HG02981 (cell line): Measurements from ENCODE around the gene TUBA1A.
"Not testable (repeated sequence)": the region's sequence is repeated elsewhere in the genome, so short reads cannot be mapped to it uniquely, and the experiment has no call there.

Source experiments
- ATAC-seq: cut with Tn5 transposase; IDR thresholded peaks from one replicate; pipeline ENCODE4 v1.9.1; 2021; ENCODE audit warnings: mild to moderate bottlenecking, moderate library complexity; ENCODE audit not compliant: unreplicated experiment

TUBA1A gene

DNA sequence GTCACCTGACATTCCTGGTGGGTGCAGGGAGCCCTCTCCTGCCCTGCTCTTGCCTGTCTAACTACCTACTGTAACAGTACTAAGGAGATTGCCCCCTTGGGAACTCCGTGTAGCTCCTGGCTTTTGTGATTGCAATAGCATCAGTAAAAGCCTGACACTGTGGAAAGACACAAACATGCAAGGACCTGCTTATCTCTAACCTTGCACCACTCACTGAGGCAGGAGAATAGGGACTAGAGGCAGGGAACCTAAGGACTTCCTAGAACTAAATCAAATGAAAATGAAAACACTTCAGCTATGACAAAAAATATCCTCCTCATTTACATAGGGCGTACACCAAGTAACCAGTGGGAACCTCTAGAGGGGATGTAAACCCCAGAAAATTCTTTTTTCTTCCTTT lies 28.5 kb downstream of the TUBA1A start:
- no peak for ATAC-seq

DNA sequence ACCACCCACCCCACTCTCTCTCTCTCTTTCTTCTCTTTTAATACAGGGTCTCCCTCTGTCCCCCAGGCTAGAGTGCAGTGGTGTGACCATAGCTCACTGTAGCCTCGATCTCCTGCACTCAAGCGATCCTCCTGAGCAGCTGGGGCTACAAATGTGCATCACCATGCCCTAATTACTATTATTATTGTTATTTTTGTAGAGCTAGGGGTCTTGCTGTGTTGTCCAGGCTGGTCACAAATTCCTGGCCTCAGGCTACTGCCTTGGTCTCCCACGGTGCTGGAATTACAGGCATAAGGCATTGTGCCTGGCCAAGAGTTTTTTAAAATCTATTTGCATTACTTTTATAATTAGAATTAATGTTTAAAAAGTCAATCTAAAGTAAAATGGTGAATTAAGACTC lies 34.7 kb downstream of the TUBA1A start:
- ATAC-seq = no peak

DNA sequence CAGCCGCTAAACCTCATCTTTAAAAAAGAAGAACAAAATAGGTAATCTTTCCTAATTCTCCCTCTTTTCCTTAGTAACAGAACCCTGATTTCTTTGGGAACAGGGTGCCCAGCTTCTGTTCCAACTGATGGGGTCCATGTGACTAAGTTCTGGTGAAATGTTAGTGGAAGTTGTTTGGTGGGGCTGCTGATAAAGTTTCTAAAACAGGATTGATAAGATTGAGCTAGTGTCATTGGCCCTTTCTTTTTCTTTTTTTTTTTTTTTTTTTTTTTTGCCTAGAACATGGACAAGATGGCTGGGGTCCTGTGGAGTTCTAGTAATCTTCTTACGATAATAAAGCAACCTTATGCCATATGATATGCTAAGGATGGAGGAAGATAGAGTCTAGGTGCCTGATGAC lies 41.5 kb downstream of the TUBA1A start:
- ATAC-seq = no peak

DNA sequence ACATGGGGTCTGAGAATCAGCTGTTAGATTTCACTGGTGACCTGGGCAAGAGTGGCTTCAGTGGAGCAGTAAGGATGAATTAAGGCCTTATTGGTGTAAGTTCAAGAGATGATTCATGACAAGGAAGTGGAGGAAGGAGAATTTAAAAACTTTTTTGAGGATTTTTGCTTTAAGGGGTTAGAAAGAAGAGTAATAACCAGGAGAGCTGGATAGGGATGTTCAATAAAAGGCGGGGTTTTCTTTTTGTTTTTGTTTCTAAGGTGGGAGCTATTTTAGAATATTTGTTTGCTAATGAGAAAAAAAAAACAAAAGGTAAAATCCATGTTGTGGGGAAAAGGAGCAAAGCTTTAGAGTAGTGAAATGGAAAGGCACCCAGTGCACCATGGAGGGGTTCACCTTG lies 42.5 kb downstream of the TUBA1A start:
- no peak for ATAC-seq

DNA sequence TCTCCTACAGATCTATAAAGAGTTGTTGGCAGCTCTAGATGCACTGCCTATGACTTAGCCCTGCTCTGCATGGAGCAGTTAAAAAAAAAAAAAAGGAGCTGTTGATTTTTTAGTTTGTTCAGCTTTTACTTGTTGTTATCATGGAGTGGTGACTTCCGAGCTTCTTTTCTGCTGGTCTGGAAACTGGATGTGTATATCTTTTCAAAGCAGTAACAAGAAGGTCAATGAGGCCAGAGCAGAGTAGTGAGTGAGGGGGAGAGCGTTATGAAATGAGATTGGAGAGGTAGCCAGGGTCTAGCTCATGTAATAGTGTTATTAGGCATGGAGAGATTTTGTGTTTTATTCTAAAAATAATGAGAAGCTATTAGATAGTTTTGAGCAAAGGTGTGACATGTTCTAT lies 44.5 kb downstream of the TUBA1A start:
- ATAC-seq = no peak

DNA sequence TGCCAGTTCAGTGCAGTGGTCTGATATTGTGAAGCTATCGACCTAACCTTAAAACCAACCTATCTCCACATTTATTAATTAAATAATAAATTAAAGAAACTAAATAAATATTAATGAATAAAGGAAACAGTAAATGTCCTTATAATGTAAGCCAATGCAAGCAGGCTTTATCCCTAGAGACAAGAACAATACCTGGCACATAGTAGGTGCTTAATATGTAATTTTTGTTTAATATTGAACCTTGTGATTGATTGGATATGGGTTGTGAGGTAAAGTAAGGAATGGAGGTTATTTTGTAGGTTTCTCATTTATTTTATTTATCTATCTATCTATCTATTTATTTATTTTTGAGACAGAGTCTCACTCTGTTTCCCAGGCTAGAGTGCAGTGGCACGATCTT lies 49.9 kb downstream of the TUBA1A start:
- ATAC-seq = no peak

DNA sequence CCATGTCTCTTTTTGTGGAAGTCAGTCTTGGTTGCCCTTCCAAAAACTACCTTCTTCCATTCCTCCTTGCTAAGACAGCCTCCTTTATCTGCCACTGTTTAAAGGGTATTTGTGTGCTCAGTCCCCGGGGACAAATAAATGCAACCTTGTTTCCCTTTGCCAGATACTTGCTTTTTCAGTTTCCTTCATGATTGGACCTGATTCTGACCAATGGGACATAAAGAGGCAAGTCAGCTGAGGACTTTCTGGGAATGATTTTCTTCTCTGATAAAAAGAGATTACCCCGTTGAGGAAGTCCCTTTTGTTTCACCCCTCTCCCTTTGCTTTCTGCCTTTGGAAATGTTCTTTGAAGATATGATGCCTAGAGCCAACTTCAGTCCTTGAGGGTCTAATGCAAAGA lies 50.3 kb downstream of the TUBA1A start:
- no peak for ATAC-seq

DNA sequence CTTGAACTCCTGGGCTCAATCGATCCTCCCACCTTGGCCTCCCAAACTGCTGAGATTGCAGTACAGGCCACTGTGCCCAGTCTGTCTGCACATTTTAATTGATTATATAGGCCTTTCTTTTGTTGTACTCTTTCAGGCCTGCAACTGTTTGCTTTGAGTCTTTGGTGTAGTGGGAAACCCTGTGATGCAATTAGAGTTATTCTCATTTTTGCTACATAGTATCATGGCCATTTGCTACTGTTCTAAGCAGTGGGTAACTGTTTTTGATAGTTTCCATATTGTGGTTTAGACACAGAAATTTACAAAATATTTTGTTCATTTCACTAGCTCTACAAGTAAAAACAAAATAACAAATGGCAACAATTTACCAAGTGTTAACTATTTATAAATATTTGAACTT lies 51.4 kb downstream of the TUBA1A start:
- ATAC-seq = no peak

DNA sequence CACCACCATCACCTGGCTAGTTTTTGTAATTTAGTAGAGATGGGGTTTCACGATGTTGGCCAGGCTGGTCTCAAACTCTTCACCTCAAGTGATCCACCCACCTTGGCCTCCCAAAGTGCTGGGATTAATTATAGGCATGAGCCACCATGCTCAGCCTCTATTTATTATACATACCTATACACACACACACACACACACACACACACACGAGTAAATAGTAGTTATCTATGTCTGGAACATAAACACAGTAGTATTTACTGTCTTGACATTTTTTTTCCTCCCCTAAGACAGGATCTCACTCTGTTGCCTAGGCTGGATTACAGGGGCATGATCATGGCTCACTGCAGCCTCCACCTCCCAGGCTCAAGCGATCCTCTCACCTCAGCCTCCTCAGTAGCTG lies 51.9 kb downstream of the TUBA1A start:
- ATAC-seq = not testable (repeated sequence)
